Right cardiac atrium (tissue), 5 donors: Measurements from ENCODE around the gene NOL4. TPM values are rescaled to one million over a fixed set of nuclear protein-coding genes. Genes with fewer than 3 reads are reported as not detected.
"Not testable (repeated sequence)": the region's sequence is repeated elsewhere in the genome, so short reads cannot be mapped to it uniquely, and the experiment has no call there.

Experiments used
- ATAC-seq, 2 donors: fragments of 200-7000 bp; cut with Tn5 transposase; one replicate each; pipeline versions ENCODE4 v1.8.0 to v1.9.1; 2020; ENCODE audit warnings: moderate library complexity in 2 of 2, mild to moderate bottlenecking in 1 of 2
- DNase-seq, 3 donors: peaks; one replicate each; pipeline ENCODE4 v3.0.0-alpha.2; 2020
- H3K27ac ChIP-seq: one replicate; pipeline ENCODE4 v1.5.1; 2013; ENCODE audit warnings: mild to moderate bottlenecking, low read length, control low read depth, moderate library complexity
- H3K27me3 ChIP-seq: one replicate; pipeline ENCODE4 v1.6.1; 2013; ENCODE audit not compliant: control insufficient read depth, insufficient read depth
- H3K4me1 ChIP-seq: one replicate; pipeline ENCODE4 v1.6.1; 2013; ENCODE audit warnings: low read length; ENCODE audit not compliant: control insufficient read depth, insufficient read depth
- H3K4me3 ChIP-seq: one replicate; pipeline ENCODE4 v1.5.1; 2013; ENCODE audit warnings: low read length, control low read depth
- H3K9me3 ChIP-seq: one replicate; pipeline ENCODE4 v1.6.1; 2013; ENCODE audit warnings: low read length; ENCODE audit not compliant: control insufficient read depth
- WGBS: extraction: QIAGEN DNeasy Blood & Tissue Kit; methylation state at CpG from one replicate; pipeline ENCODE4 v1.1.7; 2013; 5-methylcytosine and 5-hydroxymethylcytosine counted together
- intact Hi-C, 4 donors: fragments of 100-400 bp; cut with DNase I; formaldehyde crosslinking; loops; one replicate each; pipeline versions ENCODE4 v1.11.0 to v1.14.0; 2022 to 2023
- long read RNA-seq, 4 donors: library from polyadenylated mRNA; unstranded; transcript quantifications; one replicate each; pipeline ENCODE4 v2.0.0, GENCODE V29; 2020 to 2021
- polyA plus RNA-seq: library from polyadenylated mRNA; stranded (reverse); fragments of 200-250 nt; gene quantifications from one replicate; pipeline ENCODE4 v1.2.3, GENCODE V29; 2013
- total RNA-seq, 4 donors: library from RNA; stranded (reverse); fragmentation: NEBNext Ultra II Directional; extraction: Animal tissue kit (Norgen Biotek cat#: 25700); gene quantifications; one replicate each; pipeline ENCODE4 v1.2.1, GENCODE V29; 2021
- donor health status: healthy with polysubstance abuse.
- donor health status: DM: no; HTN: yes; CAD: no.
- donor health status: DM: no; HTN: no; CAD: no.
- donor health status: DM: no; HTN: yes; CAD: no; lungs with severe emphysema.
- donor health status: DM: yes; HTN: yes; CAD: no.

Gene NOL4, protein sequence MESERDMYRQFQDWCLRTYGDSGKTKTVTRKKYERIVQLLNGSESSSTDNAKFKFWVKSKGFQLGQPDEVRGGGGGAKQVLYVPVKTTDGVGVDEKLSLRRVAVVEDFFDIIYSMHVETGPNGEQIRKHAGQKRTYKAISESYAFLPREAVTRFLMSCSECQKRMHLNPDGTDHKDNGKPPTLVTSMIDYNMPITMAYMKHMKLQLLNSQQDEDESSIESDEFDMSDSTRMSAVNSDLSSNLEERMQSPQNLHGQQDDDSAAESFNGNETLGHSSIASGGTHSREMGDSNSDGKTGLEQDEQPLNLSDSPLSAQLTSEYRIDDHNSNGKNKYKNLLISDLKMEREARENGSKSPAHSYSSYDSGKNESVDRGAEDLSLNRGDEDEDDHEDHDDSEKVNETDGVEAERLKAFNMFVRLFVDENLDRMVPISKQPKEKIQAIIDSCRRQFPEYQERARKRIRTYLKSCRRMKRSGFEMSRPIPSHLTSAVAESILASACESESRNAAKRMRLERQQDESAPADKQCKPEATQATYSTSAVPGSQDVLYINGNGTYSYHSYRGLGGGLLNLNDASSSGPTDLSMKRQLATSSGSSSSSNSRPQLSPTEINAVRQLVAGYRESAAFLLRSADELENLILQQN
- total RNA-seq (under 1 TPM in 3 of 4 donors, not detected in 1; 0.19 to 0.31 (median 0.20) TPM), polyA plus RNA-seq (0.05 TPM)
- long read RNA-seq, donor 1: 0 reads
- long read RNA-seq, donor 2: 0 reads
- long read RNA-seq, donor 3, partial matches to known transcripts: 0 of 3 reads
- long read RNA-seq, donor 3, other reads (novel, unspliced or antisense): 3 of 3 reads
- long read RNA-seq, donor 4: 0 reads

DNA sequence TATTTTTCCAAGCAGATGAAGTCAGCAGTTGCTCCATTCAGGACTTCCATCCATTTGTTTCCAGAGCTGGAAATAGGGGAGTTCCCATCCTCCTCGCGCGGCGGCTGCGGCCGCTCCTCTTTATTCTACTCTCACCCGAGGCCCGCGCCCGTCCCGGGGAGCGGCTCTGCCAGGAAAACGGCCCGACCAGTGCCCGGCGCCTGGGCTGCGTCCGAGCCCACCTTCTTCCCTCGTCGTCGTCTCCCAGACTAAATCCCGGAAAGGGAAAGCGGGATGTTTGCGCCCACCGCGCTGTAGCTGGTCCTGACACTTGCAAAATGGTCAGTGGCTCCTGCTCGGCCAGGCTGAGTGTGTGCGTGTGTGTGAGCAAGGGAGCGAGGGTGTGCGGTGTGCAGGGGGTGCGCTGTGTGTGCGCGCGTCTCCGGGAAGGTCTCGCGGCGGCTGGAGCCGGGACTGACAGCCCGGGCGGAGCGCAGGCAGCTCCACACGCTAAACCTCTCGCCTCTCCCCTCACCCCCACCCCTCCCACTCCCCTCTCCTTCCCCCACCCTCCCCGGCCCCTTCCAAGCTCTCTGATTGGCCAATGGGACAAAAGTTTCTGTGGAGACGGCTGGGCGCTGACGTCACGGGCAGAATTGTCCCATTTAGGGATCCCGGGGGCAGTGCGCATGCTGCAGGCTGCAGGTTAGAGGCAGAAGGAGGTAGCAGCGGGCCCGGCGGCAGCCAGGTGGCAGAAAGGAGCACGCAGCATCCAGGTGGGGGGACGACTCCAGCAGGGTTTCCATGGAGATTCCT, at the start of gene NOL4:
NOL4 (minus strand) TSS at position 491 of the 795 bp plus-strand sequence. CDS start 1,660 bp downstream, outside the sequence.
- DNase-seq (peak; percentile 35 to 61 (median 43)), ATAC-seq (peak; percentile 51 to 58)
- H3K9me3 ChIP-seq: no peaks in the 10 kb centered on the region
- peak within 1 kb of the TSS; percentile 59 for H3K4me3 ChIP-seq
- no peaks in the 10 kb centered on the region for H3K27me3 ChIP-seq
- peaks cover 4% of the 10 kb centered on the region for H3K4me1 ChIP-seq
- intact Hi-C loops: no loop called here
- WGBS: under 1% methylated on average over 56 of the region's 56 CpGs
- H3K27ac ChIP-seq: no peak within 1 kb of the TSS

DNA sequence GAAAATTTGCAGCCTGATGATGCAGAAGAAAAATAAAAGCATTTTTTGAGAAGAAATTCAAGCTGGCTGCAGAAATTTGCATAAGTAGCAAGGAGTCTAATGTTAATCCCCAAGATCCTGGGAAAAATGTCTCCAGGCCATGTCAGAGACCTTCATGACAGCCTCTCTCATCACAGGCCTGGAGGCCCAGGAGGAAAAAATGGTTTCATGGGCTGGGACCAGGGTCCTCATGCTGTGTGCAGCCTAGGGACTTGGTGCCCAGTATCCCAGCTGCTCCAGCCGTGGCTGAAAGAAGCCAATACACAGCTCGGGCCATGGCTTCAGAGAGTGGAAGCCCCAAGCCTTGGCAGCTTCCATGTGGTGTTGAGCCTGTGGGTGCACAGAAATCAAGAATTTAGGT, 41.3 kb upstream of the NOL4 start:
- H3K4me1 ChIP-seq, H3K27ac ChIP-seq, H3K4me3 ChIP-seq, intact Hi-C loops, H3K27me3 ChIP-seq, ATAC-seq, H3K9me3 ChIP-seq, DNase-seq: not testable (repeated sequence)
- 85% methylated on average over 2 of the region's 2 CpGs for WGBS

DNA sequence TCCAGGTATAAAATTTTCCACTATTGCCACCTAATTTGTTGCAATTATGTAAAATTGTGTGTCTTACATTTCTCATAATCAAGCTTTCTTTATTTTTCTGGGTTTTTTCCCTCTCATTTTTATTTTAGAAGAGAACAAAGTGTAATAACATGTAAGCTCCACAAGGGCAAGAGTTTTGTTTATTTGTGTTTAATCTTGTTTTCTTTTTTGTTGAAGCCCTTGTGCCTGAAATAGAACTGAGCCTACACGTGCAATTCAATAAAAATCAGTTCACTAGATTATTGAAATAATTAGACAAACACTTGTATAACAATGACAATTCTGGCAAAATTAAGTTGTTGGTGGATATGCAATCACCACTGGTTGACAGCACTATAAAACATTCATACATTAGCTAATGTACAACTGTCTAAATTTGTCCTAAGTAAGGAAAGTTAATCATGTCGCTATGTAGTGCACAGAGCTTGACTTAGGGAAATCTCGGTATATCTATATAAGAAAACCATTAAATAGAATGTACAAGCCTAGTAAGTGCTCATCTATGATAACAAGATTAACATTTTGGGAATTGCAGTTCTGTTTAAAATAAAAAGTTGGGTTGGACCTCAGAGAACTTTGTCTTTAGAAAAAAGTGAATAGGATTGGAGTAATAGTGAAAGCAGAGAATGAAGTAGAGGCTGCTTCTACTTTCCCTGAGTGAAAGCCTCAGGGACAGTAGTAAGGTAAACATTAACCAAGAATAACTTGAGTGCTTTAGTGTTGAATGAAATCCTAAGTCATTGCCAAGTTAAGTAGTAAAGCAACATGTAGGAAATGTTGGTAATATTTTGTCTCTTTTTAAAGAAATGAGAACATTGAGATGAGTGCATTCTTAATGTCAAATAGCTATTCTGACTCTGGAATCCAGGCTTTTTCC, 37.4 kb upstream of the NOL4 start:
- intact Hi-C loops: no loop called here
- WGBS: 70% methylated on average over 3 of the region's 3 CpGs
- ATAC-seq: no peak
- Histone ChIP-seq H3K4me1 (no peaks in the 10 kb centered on the region), H3K27me3 (no peaks in the 10 kb centered on the region), H3K27ac (no peak overlapping the region), H3K9me3 (no peaks in the 10 kb centered on the region), H3K4me3 (no peak overlapping the region)
- DNase-seq: no peak

DNA sequence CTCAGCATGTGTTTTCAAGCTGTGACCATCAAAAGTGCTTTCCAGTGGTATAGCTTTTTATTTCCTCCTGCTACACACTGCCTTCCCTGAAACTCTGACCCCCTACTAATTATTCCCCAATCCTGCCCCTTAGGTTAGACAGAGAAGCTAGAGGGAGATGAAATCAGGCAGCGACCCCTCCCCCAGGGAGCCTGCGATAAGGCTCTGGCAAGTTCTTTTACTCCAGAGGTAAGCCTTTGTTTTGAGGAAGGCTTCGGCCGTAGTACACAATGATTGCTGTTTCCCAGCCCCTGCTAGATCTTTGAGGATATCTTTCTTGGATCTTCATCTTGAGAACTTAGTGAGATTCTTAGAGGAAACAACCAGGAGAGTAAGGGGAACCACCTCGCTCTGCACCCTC, 33.5 kb upstream of the NOL4 start:
- no peaks in the 10 kb centered on the region for H3K27me3 ChIP-seq
- no peak overlapping the region for H3K4me3 ChIP-seq
- WGBS: 42% methylated on average over 5 of the region's 5 CpGs
- ATAC-seq: no peak
- intact Hi-C loops: no loop called here
- no peak for DNase-seq
- H3K27ac ChIP-seq: no peak overlapping the region
- no peaks in the 10 kb centered on the region for H3K4me1 ChIP-seq
- H3K9me3 ChIP-seq: no peaks in the 10 kb centered on the region

DNA sequence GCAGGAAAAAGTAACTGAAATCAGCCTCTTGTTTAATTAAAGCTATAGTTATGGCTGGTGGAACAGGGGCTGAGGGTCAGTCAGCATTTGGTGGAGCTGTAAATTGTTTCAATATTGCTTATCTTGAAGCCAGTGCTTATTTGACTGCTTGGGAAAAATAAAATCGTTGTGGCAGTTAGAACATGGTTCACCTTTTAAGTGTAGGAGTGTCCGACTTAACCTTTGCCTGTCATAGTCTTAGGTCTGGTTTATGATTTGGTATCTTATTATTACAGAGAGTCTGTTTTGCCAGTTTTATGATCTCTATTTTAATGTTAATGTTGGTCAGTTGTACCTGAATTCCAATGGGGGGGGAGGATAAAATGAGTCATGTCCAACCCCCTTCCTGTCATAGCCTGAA, 27.2 kb upstream of the NOL4 start:
- Histone ChIP-seq H3K4me1 (no peaks in the 10 kb centered on the region), H3K9me3 (peaks cover 2% of the 10 kb centered on the region), H3K27ac (no peak overlapping the region), H3K27me3 (no peaks in the 10 kb centered on the region), H3K4me3 (no peak overlapping the region)
- 70% methylated on average over 2 of the region's 2 CpGs for WGBS
- intact Hi-C loops: no loop called here
- DNase-seq: no peak
- ATAC-seq: no peak

DNA sequence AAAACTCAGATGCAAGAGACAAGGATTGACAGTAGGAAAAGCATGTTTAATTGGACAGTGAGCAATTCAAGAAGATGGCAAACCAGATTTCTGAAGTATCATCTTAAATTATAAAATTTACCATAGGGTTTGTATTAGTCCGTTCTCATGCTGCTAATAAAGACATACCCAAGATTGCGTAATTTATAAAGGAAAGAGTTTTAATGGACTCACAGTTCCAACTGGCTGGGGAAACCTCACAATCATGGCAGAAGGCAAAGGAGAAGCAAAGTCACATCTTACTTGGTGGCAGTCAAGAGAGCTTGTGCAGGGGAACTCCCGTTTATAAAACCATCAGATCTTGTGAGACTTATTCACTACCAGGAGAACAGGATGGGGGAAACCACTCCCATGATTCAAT, 24.0 kb upstream of the NOL4 start:
- Histone ChIP-seq H3K27me3 (no peaks in the 10 kb centered on the region), H3K4me3 (no peak overlapping the region), H3K27ac (no peak overlapping the region), H3K4me1 (no peaks in the 10 kb centered on the region), H3K9me3 (peaks cover 2% of the 10 kb centered on the region)
- intact Hi-C loops: no loop called here
- 81% methylated on average over 3 of the region's 3 CpGs for WGBS
- ATAC-seq (no peak), DNase-seq (no peak)

DNA sequence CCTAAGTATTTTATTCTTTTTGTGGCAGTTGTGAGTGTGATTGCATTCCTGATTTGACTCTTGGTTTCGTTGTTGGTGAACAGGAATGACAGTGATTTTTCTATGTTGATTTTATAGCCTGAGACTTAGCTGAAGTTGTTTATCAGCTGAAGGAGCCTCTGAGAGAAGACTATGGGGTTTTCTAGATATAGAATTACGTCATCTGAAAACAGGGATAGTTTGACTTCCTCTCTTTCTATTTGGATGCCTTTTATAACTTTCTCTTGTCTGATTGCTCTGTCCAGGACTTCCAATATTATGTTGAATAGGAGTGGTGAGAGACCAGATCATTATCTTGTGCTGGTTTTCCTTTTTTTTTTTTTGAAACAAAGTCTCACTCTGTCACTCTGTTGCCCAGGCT, 18.0 kb upstream of the NOL4 start:
- Histone ChIP-seq H3K4me3 (no peak overlapping the region), H3K9me3 (no peaks in the 10 kb centered on the region), H3K4me1 (no peaks in the 10 kb centered on the region), H3K27ac (no peak overlapping the region), H3K27me3 (no peaks in the 10 kb centered on the region)
- intact Hi-C loops: no loop called here
- ATAC-seq (no peak), DNase-seq (no peak)
- 62% methylated on average over 2 of the region's 2 CpGs for WGBS

DNA sequence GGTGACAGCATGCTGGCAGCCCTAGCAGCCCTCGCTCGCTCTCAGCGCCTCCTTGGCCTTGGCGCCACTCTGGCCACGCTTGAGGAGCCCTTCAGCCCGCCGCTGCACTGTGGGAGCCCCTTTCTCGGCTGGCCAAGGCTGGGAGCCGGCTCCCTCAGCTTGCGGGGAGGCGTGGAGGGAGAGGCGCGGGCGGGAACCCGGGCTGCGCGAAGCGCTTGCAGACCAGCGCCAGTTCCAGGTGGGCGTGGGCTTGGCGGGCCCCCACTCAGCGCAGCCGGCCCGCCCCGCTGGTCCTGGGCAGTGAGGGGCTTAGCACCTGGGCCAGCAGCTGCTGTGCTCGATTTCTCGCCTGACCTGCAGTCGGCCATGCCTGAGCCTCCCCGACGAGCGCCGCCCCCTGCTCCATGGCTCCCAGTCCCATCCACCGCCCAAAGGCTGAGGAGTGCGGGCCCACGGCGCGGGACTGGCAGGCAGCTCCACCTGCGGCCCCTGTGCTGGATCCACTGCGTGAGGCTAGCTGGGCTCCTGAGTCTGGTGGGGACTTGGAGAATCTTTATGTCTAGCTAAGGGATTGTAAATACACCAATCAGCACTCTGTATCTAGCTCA, 9.2 kb upstream of the NOL4 start:
- WGBS: 96% methylated on average over 39 of the region's 39 CpGs
- H3K9me3 ChIP-seq, H3K4me3 ChIP-seq, intact Hi-C loops, ATAC-seq, H3K27ac ChIP-seq, H3K27me3 ChIP-seq, H3K4me1 ChIP-seq: not testable (repeated sequence)
- DNase-seq: peak in 2 of 3 donors; percentile 22 to 29

DNA sequence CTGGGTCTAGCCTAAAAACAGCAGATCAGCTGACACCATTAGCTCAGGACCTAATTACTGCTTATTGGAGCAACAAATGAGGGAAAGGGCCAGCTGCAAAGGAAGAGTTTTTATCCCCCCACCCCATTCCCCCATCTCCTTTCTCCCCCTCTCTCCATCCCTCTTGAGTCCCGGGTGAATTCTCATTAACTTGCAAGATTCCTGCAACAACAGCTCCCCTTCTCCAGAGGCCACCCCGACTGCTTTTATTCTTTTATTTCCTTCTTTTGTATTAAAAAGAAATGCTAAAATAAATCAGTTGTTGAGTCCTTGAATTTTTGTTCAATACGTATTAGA, 473 bp upstream of the NOL4 start:
- Histone ChIP-seq H3K4me3 (peak overlapping the region; percentile 59), H3K27me3 (no peaks in the 10 kb centered on the region), H3K27ac (no peak overlapping the region), H3K4me1 (peaks cover 4% of the 10 kb centered on the region), H3K9me3 (no peaks in the 10 kb centered on the region)
- ATAC-seq (no peak), DNase-seq (no peak)
- intact Hi-C loops: no loop called here
- 11% methylated on average over 3 of the region's 3 CpGs for WGBS

DNA sequence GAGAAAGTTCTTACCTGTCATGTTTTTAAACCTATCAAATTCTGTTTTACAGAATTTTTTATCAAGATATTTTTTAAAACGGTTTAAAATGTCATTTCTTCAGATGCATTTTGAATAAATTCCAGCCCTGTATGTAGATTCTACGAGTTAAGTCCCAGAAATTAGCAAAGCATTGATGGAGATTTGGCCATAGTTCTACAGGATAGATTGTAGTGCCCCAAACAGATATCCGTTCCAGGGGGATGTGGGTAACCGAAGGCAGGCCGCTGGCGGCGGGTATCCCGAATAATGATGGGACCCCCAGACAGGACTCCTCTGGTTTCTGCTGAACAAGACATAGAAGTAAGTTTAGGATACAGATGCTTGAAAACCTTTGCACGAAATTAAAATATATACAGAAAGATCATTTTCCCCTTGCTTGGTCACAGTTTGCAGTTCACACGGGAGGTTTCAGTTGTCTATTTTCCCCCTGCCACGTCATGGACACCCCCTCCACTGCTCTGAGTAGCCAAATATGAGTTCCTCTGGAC, 755 bp downstream of the NOL4 start:
- intact Hi-C loops: no loop called here
- no peak for DNase-seq
- no peak for ATAC-seq
- Histone ChIP-seq H3K4me1 (peaks cover 4% of the 10 kb centered on the region), H3K4me3 (peak overlapping the region; percentile 59), H3K9me3 (no peaks in the 10 kb centered on the region), H3K27me3 (no peaks in the 10 kb centered on the region), H3K27ac (no peak overlapping the region)
- 1% methylated on average over 11 of the region's 11 CpGs for WGBS
